ENCODE results near the gene GLT8D1.

The GLT8D1 gene

GRCh38 chr3:52660046-52660445 is 45.5 kb downstream of the GLT8D1 start:
- no peak for TF ChIP-seq CTCF (IDR thresholded peaks at IDR 0.05)

GRCh38 chr3:52655895-52656294 is 49.7 kb downstream of the GLT8D1 start:
- Histone ChIP-seq H3K36me3 (peaks cover 94% of the 10 kb centered on the region), H3K27me3 (no peaks in the 10 kb centered on the region), H3K27ac (no peak overlapping the region), H3K9me3 (no peaks in the 10 kb centered on the region), H3K4me3 (ENCODE audit: low read depth in 1 of 2, low read length in 1 of 2) (no peak overlapping the region), H3K4me1 (ENCODE audit: control insufficient read depth in 1 of 2, insufficient read depth in 1 of 2, low read depth in 1 of 2, low read length in 1 of 2) (no peaks in the 10 kb centered on the region)
- no peak for TF ChIP-seq CTCF (IDR thresholded peaks at IDR 0.05)

More at GRCh38 chr3:52660046-52660445, 45.5 kb downstream of the GLT8D1 start:
- Histone ChIP-seq H3K9me3 (no peaks in the 10 kb centered on the region), H3K27ac (no peak overlapping the region), H3K36me3 (peaks cover 74% of the 10 kb centered on the region), H3K27me3 (no peaks in the 10 kb centered on the region), H3K4me1 (ENCODE audit: control insufficient read depth in 1 of 2, insufficient read depth in 1 of 2, low read depth in 1 of 2, low read length in 1 of 2) (no peaks in the 10 kb centered on the region), H3K4me3 (ENCODE audit: low read depth in 1 of 2, low read length in 1 of 2) (no peak overlapping the region)

- no peak overlapping the region for H3K4me3 ChIP-seq (ENCODE audit: low read depth in 1 of 2, low read length in 1 of 2)
- H3K36me3 ChIP-seq = peaks cover 87% of the 10 kb centered on the region
- H3K27me3 ChIP-seq = no peaks in the 10 kb centered on the region
- H3K9me3 ChIP-seq = no peaks in the 10 kb centered on the region
- no peak for TF ChIP-seq CTCF (IDR thresholded peaks at IDR 0.05)
- no peak overlapping the region for H3K27ac ChIP-seq
- no peaks in the 10 kb centered on the region for H3K4me1 ChIP-seq (ENCODE audit: control insufficient read depth in 1 of 2, insufficient read depth in 1 of 2, low read depth in 1 of 2, low read length in 1 of 2)
Measured at GRCh38 chr3:52651592-52651991, 54.0 kb downstream of the GLT8D1 start.

GRCh38 chr3:52650439-52650838 is 55.2 kb downstream of the GLT8D1 start:
- peaks cover 86% of the 10 kb centered on the region for H3K36me3 ChIP-seq
- TF ChIP-seq CTCF (IDR thresholded peaks at IDR 0.05) = no peak

GRCh38 chr3:52649461-52650210 is 56.0 kb downstream of the GLT8D1 start:
- Histone ChIP-seq H3K9me3 (no peaks in the 10 kb centered on the region), H3K4me3 (ENCODE audit: low read depth in 1 of 2, low read length in 1 of 2) (no peak overlapping the region), H3K27me3 (no peaks in the 10 kb centered on the region), H3K27ac (no peak overlapping the region), H3K36me3 (peaks cover 86% of the 10 kb centered on the region), H3K4me1 (ENCODE audit: control insufficient read depth in 1 of 2, insufficient read depth in 1 of 2, low read depth in 1 of 2, low read length in 1 of 2) (no peaks in the 10 kb centered on the region)
- no peak for TF ChIP-seq CTCF (IDR thresholded peaks at IDR 0.05)

More at GRCh38 chr3:52650439-52650838, 55.2 kb downstream of the GLT8D1 start:
- H3K4me1 ChIP-seq (ENCODE audit: control insufficient read depth in 1 of 2, insufficient read depth in 1 of 2, low read depth in 1 of 2, low read length in 1 of 2) = no peaks in the 10 kb centered on the region
- no peak overlapping the region for H3K4me3 ChIP-seq (ENCODE audit: low read depth in 1 of 2, low read length in 1 of 2)
- no peak overlapping the region for H3K27ac ChIP-seq
- no peaks in the 10 kb centered on the region for H3K9me3 ChIP-seq
- H3K27me3 ChIP-seq = no peaks in the 10 kb centered on the region

Measured in neutrophil (primary cell).